HG03108 (cell line): Measurements from ENCODE around the gene OBP2B.
"Not testable (repeated sequence)": the region's sequence is repeated elsewhere in the genome, so short reads cannot be mapped to it uniquely, and the experiment has no call there.

Source experiments
- ATAC-seq: cut with Tn5 transposase; IDR thresholded peaks from one replicate; pipeline ENCODE4 v1.9.1; 2021; ENCODE audit warnings: moderate library complexity; ENCODE audit not compliant: unreplicated experiment

The OBP2B gene

DNA sequence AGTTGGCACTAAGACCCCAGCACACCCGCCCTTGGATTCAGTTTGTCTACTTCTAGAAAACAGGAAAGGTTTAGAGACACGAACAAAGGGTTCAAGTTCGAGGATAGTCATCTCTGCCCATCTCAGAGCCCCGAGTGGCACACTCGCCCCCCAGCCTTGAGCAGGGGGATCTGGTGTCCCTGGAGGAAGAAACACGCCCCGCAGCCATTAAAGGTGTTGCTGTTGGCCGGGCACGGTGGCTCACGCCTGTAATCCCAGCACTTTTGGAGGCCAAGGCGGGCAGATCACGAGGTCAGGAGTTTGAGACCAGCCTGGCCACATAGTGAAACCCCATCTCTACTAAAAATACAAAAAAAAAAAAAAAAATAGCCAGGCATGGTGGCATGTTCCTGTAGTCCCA lies 39.4 kb downstream of the OBP2B start:
- not testable (repeated sequence) for ATAC-seq

DNA sequence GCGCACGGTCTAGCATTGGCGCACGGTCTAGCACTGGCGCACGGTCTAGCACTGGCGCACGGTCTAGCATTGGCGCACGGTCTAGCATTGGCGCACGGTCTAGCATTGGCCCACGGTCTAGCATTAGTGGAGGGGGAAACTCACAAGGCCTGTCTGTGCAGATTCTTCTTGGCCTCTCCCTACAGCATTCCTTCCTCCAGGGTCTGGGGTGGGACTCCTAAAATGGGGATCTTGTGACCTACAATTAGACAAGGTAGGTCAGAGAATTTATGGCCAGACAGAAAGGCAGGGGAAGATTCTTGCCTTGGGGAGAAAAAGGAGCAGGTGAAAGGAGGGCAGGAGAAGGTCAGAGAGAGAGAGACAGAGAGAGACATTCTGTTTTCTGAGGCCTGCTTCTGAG lies 39.9 kb downstream of the OBP2B start:
- no peak for ATAC-seq

DNA sequence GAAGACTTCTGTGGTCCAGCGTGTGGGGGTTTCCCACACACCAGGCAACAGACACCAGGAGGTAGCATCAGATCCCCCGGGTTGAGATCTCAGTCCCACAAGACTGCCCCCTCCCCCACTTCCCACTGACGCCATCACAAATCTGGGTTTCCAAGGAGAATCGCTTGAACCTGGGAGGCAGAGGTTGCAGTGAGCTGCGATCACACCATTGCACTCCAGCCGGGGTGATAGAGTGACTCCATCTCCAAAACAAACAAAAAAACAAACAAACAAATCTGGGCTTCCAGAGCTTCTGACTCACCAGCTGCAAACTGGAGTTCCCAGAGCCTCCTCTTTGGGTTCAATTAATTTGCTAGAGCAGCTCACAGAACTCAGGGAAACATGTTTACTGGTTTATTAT lies 40.6 kb downstream of the OBP2B start:
- no peak for ATAC-seq

DNA sequence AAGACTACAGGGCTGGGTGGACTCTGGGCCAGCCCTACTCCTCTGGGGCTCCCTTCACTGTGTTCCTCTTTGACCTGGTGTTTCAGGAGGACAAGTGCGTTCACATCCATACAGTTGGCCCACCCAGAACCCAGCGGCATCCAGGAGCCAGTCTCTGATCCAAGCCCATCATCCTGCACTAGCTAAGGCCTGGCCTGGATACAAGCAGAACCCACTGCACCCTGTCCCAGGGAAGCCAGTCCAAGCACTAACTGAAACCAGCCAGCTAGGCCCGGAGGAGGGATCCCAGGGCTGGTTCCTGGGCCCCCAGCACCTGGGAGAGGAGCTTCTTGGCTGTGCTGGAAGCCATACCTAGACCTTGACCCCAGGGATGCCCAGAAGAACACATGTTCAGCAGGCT lies 41.3 kb downstream of the OBP2B start:
- ATAC-seq, result no peak

DNA sequence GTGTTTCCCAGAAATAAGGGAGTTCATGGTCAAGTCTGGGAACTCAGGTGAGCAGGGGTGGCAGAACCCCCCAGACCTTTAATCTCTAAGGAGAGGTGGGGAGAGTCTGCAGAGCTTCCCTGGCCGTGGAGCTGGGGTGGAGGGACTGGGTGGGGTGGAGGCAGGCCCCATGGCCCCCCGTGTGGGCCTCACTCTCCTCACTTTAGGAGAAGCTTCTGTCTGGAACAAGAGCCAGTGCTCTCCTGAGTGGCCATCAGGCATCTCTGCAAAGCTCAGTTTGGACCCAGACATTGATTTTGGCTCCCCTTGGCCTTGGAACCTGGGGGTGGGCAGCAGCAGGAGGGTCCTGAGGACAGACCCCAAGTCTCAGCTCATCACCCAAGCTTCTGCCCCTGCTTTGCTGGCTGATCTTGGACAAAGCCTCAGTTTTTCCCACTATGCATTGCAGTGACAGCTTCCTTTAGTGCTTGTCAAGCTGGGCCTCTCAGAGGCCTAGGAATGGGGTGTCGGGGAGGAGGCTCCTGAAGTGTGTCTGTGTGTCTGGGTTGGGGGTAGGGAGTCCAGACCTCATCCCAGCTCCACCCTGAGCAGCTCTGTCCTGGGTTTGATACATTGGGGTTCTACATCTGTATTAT lies 41.8 kb downstream of the OBP2B start:
- no peak for ATAC-seq

DNA sequence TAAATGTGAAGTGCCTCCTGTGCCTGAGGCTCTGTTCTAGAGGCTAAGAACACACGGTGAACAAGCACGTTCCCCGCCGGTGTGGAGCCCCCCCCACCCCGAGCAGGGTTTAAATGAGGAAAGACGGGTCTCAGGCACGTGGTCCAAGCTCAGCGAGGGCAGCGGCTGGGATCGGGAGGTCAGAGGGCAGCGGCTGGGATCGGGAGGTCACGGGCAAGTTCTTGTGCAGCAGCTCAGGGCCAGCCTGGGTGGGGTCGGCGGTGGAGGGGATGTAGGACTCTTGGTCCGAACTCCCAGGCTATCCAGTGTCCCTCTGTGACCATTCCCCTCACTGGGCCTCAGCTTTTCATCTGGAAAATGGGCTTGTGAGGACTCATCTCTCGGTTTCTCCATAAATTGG lies 42.7 kb downstream of the OBP2B start:
- no peak for ATAC-seq

DNA sequence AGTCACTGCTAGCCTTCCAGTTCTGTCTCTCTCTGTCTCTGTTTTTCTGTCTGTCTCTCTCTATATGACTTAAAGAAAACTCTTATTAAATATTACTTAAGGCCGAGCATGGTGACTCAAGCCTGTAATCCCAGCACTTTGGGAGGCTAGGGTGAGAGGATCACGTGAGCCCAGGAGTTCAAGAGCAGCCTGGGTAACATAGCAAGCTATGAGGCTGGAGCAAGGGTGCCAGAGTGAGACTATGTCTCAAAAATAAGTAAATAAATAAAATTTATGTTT lies 43.7 kb downstream of the OBP2B start:
- ATAC-seq, result no peak

DNA sequence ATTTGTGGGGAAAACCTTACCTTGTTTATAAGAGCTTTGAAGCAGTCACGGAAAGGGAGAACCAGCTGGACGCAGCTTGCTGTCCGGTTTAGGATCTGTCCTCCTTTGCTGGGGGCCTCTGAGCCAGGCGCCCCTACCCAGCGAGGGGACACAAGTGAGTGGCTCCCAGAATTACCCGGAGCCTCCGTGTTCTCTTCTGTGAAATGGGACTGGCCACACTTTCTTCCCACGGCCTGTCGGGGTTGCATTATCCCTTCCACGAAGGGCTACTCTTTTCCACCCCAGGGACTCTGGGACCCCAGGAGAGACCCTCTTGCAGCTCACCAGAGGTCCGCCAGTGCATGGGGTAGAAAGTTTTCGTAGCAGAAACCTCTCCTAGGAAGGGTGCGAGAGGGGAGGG lies 44.9 kb downstream of the OBP2B start:
- ATAC-seq, result no peak

DNA sequence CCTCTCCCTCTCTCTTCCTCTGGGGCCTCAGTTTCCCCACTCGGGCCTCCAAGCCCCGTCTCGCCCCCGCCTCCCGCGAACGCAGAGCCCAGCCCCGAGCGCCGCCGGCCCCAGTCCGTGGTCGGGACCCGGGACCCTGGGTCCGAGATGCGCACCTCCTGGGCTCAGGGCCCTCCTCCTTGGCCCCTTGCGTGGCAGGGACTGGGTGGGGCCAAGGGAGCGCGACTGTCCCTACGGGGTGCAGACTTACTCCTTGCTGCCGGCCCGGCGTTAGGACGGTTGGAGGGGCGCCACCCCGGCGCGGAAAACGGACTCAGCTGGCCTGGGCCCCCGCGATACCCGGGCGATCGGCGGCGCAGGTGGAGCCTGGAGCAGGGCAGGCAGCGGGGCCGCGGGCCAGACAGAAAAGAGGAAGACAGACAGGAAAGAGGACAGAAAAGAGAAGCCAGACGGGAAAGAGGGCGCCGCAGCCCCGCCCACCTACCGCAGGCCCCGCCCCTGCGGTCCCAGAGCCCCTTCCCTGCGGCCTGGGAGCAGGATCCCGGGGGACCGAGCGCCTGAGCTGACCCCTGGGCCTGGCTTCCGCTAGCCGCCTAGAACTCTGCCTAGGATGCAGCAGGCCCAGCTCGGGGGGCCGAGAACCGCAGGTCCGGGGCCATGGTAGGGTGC lies 45.4 kb downstream of the OBP2B start, which contains the start of gene GBGT1:
TSS of gene GBGT1 (minus strand) at position 411 of the 669 bp plus-strand sequence. CDS start 1,502 bp downstream, outside the sequence.
- ATAC-seq, result peak; percentile 53

DNA sequence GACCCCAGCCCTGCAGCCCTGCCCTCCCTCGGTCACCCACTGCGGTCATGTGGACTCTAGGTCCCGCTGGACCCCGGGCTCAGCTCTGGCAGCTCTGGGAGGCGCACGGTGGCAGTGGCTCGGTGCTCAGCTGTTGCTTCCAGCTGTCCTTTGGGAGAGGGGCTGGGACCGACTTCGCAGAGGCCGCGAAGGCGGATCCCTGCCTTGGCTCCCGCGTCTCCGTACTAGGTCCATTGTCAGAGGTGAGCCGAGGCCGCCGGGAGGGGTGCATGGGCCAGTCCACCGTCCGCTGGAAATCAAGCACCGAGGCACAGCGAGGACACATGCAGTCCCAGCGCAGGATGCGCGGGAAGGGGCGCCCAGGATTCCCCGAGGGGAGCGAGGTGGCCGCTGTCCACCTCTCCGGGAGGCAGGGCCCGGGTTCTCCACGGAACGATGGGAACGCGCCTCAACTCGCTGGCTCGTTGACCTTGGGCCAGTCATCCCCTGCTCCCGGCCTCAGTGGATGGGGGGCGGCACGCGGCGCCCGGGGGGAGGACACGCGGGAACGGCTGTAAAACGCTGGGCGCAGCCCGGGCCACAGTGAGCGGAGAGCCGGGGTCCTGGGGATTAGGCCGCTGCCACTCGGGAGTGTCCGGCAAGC lies 46.1 kb downstream of the OBP2B start:
- no peak for ATAC-seq

DNA sequence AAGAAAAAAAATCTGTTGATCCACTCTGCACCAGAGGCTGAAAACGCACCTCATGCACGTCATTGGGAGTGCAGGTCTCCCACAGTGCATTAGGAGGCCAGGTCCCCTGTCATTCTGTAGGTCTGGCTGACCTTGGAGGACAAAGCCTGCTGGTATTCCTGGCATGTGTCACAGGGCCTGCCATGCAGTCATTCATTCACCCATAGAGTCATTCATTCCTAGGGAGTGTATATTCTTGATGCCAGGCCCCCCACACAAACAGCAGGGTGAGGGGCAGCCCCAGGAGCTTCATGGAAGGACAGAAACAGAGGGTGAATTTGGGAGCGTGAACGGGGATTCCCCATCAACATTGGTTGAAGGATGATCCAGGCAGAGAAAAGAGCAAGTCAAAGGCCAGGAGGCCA lies 47.5 kb downstream of the OBP2B start:
- ATAC-seq, result no peak

DNA sequence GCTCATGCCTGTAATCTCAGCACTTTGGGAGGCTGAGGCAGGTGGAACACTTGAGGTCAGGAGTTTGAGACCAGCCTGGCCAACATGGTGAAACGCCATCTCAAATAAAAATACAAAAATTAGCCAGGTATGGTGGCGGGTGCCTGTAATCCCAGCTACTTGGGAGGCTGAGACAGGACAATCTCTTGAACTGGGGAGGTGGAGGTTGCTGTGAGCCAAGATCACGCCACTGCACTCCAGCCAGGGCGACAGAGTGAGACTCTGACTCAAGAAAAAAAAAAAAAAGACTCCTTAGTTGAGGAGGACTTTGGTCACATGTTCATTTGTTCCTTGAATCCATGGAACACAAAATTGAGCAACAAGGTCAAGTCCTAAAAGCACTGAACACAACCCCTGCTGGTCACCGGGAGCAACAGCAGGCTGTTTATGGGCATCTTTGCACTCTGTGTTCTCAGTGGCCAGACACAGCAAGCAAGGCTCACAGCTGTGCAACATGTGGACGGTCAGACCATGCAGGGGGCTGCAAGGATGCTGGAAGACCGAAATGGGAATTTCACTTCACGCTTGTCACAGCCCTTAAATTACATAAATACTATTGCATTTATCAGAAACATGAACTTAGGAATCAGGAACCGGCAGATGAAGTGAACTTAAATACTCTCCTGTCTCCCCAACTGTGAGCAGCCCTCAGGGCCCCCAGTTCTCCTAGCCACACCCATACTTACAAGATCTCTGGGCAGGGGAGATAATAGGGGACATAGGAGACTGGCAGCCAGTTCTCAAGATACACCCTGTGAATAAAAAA lies 48.1 kb downstream of the OBP2B start:
- ATAC-seq, result no peak

DNA sequence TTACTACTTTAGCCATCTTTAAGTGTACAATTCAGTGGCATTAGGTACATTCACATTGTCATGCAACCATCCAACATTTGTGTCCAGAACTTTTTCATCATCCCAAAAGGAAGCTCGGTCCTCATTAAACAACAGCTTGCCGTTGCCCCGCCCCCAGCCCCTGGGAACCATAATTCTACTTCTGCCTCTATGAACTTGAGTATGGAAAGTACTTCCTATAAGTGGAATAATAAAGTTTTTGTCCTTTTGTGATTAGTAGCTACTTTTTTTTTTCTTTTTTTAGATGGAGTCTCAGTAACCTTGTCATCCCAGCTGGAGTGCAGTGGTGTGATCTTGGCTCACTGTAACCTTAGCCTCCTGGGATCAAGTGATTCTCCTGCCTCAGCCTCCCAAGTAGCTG lies 50.4 kb downstream of the OBP2B start:
- ATAC-seq, result no peak
